GM21723 (cell line): ENCODE results near the gene ZNF618.
"Not testable (repeated sequence)": the region's sequence is repeated elsewhere in the genome, so short reads cannot be mapped to it uniquely, and the experiment has no call there.

Source experiments
- ATAC-seq: cut with Tn5 transposase; IDR thresholded peaks from one replicate; pipeline ENCODE4 v1.9.1; 2021; ENCODE audit warnings: mild to moderate bottlenecking, moderate library complexity; ENCODE audit not compliant: unreplicated experiment

The ZNF618 gene

GRCh38 chr9:114076237-114077161 lies 200.4 kb downstream of the ZNF618 start:
- ATAC-seq, result no peak

- ATAC-seq, result no peak
Observed at GRCh38 chr9:114077162-114077837, 201.2 kb downstream of the ZNF618 start.

- no peak for ATAC-seq
Observed at GRCh38 chr9:114078021-114078780, 202.1 kb downstream of the ZNF618 start, which contains the start of gene AMBP. AMBP (minus strand) TSS chr9:114078300; CDS start chr9:114078209, 91 bp downstream.

- no peak for ATAC-seq
Observed at GRCh38 chr9:114078781-114079156, 202.7 kb downstream of the ZNF618 start.

GRCh38 chr9:114080195-114080772 lies 204.2 kb downstream of the ZNF618 start:
- no peak for ATAC-seq

- no peak for ATAC-seq
Observed at GRCh38 chr9:114080773-114081440, 204.8 kb downstream of the ZNF618 start.

- ATAC-seq, result no peak
Observed at GRCh38 chr9:114081441-114082016, 205.4 kb downstream of the ZNF618 start.

- ATAC-seq, result peak; percentile 84
Observed at GRCh38 chr9:114082017-114082762, 206.1 kb downstream of the ZNF618 start.

- ATAC-seq, result not testable (repeated sequence)
Observed at GRCh38 chr9:114082763-114083412, 206.8 kb downstream of the ZNF618 start.

GRCh38 chr9:114083666-114084065 lies 207.6 kb downstream of the ZNF618 start:
- no peak for ATAC-seq

- no peak for ATAC-seq
Observed at GRCh38 chr9:114084282-114085073, 208.4 kb downstream of the ZNF618 start.

GRCh38 chr9:114085387-114085789 lies 209.3 kb downstream of the ZNF618 start:
- ATAC-seq, result no peak

- no peak for ATAC-seq
Observed at GRCh38 chr9:114086009-114086408, 209.9 kb downstream of the ZNF618 start.

GRCh38 chr9:114086607-114087006 lies 210.5 kb downstream of the ZNF618 start:
- no peak for ATAC-seq

- no peak for ATAC-seq
Observed at GRCh38 chr9:114087721-114088120, 211.6 kb downstream of the ZNF618 start.

- ATAC-seq, result no peak
Observed at GRCh38 chr9:114088571-114089170, 212.6 kb downstream of the ZNF618 start.

- ATAC-seq, result no peak
Observed at GRCh38 chr9:114089206-114089840, 213.2 kb downstream of the ZNF618 start.
